A549 (cell line): ENCODE data around the gene PROX2.

Source experiments
- CBX2 ChIP-seq: fragments of 200-600 bp; sonication (generic); IDR thresholded peaks from 2 replicates; pipeline ENCODE4 v1.6.1; 2016; ENCODE audit warnings: low read depth, mild to moderate bottlenecking, borderline replicate concordance
- CEBPB ChIP-seq, 2 experiments: fragments of >200 bp in 1 of 2; sonication (Bioruptor Twin) in 1 of 2; formaldehyde crosslinking in 1 of 2; IDR thresholded peaks; 2 replicates each; pipeline ENCODE4 v1.6.1; 2012 to 2016
- CHD4 ChIP-seq: fragments of 200-600 bp; sonication (generic); IDR thresholded peaks from 2 replicates; pipeline ENCODE4 v1.6.1; 2016; ENCODE audit warnings: antibody characterized with exemption, mild to moderate bottlenecking, borderline replicate concordance
- CTCF ChIP-seq: fragments of >200 bp; sonication (Bioruptor Twin); formaldehyde crosslinking; IDR thresholded peaks from 3 replicates; pipeline ENCODE4 v1.5.1; 2016
- ELK1 ChIP-seq: fragments of 150-350 bp; IDR thresholded peaks from 2 replicates; pipeline ENCODE4 v1.6.1; 2014; ENCODE audit warnings: low read depth, mild to moderate bottlenecking, low read length
- JUN ChIP-seq, 2 experiments: fragments of >200 bp; sonication (Bioruptor Twin); formaldehyde crosslinking; IDR thresholded peaks; 2 replicates in 1 of 2; 3 replicates in 1 of 2; pipeline ENCODE4 v1.6.1; 2016 to 2017
- MAFK ChIP-seq: fragments of 450-650 bp; IDR thresholded peaks from 2 replicates; pipeline ENCODE4 v1.6.1; 2014; ENCODE audit not compliant: partially characterized antibody
- PHF8 ChIP-seq: fragments of 200-600 bp; sonication (generic); IDR thresholded peaks from 2 replicates; pipeline ENCODE4 v1.6.1; 2016; ENCODE audit warnings: low read depth, mild to moderate bottlenecking, antibody characterized with exemption, moderate library complexity, borderline replicate concordance
- POLR2A ChIP-seq: IDR thresholded peaks from 2 replicates; pipeline ENCODE4 v1.6.1; 2012; ENCODE audit warnings: mild to moderate bottlenecking, low read length
- RAD21 ChIP-seq, 2 experiments: fragments of >200 bp in 1 of 2; sonication (Bioruptor Twin) in 1 of 2; formaldehyde crosslinking in 1 of 2; IDR thresholded peaks in 1 of 2; conservative IDR thresholded peaks in 1 of 2; 2 replicates in 1 of 2; 3 replicates in 1 of 2; pipeline ENCODE4 v1.6.1; 2012 to 2018; ENCODE audit warnings: inconsistent platforms in 1 of 2
- RARB ChIP-seq: fragments of 250-450 bp; sonication (Bioruptor Pico); IDR thresholded peaks from 2 replicates; pipeline ENCODE4 v1.8.0; 2021; ENCODE audit warnings: mild to moderate bottlenecking, moderate library complexity
- RFX5 ChIP-seq: fragments of 450-650 bp; IDR thresholded peaks from 2 replicates; pipeline ENCODE4 v1.7.1; 2014; ENCODE audit warnings: antibody characterized with exemption, mild to moderate bottlenecking, moderate library complexity
- USF2 ChIP-seq: fragments of 450-650 bp; IDR thresholded peaks from 2 replicates; pipeline ENCODE4 v1.6.1; 2014; ENCODE audit warnings: antibody characterized with exemption

- TF ChIP-seq CBX2 (no peak), RAD21 (conservative IDR thresholded peaks at IDR 0.05 in 1 of 2, IDR thresholded peaks at IDR 0.05 in 1 of 2) (no peak), JUN (IDR thresholded peaks at IDR 0.05) (no peak), CHD4 (no peak), POLR2A (no peak), CTCF (no peak), ELK1 (no peak), MAFK (no peak), PHF8 (no peak), RARB (CRISPR knock-in tag) (no peak), RFX5 (no peak), USF2 (no peak), CEBPB (IDR thresholded peaks at IDR 0.05) (no peak)
These were observed 32.3 kb downstream of the PROX2 start for GRCh38 chr14:74843653-74844052.
